ENCODE data around the gene CST9. TPM values are rescaled to one million over a fixed set of nuclear protein-coding genes. Genes with fewer than 3 reads are reported as not detected.

CST9 gene
- total RNA-seq, 6 experiments from 2014 or later, result not detected

- DNase-seq, result no peak
- no peaks in the 10 kb centered on the region for H3K4me1 Mint-ChIP-seq (ENCODE audit: low read depth)
- H3K27ac Mint-ChIP-seq, result no peak overlapping the region
- no peak for TF ChIP-seq CTCF (IDR thresholded peaks at IDR 0.05)
- H3K9me3 Mint-ChIP-seq, result no peaks in the 10 kb centered on the region
- H3K27me3 Mint-ChIP-seq (ENCODE audit: insufficient read depth), result peaks cover 36% of the 10 kb centered on the region
- H3K4me3 Mint-ChIP-seq, result no peak overlapping the region
- H3K36me3 Mint-ChIP-seq (ENCODE audit: low read depth), result no peaks in the 10 kb centered on the region
Observed at GRCh38 chr20:23613676-23614075, 8.0 kb upstream of the CST9 start.

- no peaks in the 10 kb centered on the region for H3K4me1 Mint-ChIP-seq (ENCODE audit: low read depth)
- TF ChIP-seq CTCF (IDR thresholded peaks at IDR 0.05), result no peak
- DNase-seq, result no peak
- H3K36me3 Mint-ChIP-seq (ENCODE audit: low read depth), result no peaks in the 10 kb centered on the region
- no peak overlapping the region for H3K27ac Mint-ChIP-seq
- H3K4me3 Mint-ChIP-seq, result no peak overlapping the region
- no peaks in the 10 kb centered on the region for H3K9me3 Mint-ChIP-seq
- peaks cover 32% of the 10 kb centered on the region for H3K27me3 Mint-ChIP-seq (ENCODE audit: insufficient read depth)
Observed at GRCh38 chr20:23612396-23612795, 6.7 kb upstream of the CST9 start.

- no peak overlapping the region for H3K4me3 Mint-ChIP-seq
- no peaks in the 10 kb centered on the region for H3K36me3 Mint-ChIP-seq (ENCODE audit: low read depth)
- peaks cover 30% of the 10 kb centered on the region for H3K27me3 Mint-ChIP-seq (ENCODE audit: insufficient read depth)
- TF ChIP-seq CTCF (IDR thresholded peaks at IDR 0.05), result no peak
- H3K4me1 Mint-ChIP-seq (ENCODE audit: low read depth), result peaks cover 9% of the 10 kb centered on the region
- no peak for DNase-seq
- H3K9me3 Mint-ChIP-seq, result no peaks in the 10 kb centered on the region
- H3K27ac Mint-ChIP-seq, result no peak overlapping the region
Observed at GRCh38 chr20:23609486-23610109, 3.9 kb upstream of the CST9 start.

- Mint-ChIP-seq H3K9me3 (no peaks in the 10 kb centered on the region), H3K36me3 (ENCODE audit: low read depth) (no peaks in the 10 kb centered on the region), H3K27ac (no peak overlapping the region), H3K4me3 (no peak overlapping the region), H3K4me1 (ENCODE audit: low read depth) (peaks cover 9% of the 10 kb centered on the region), H3K27me3 (ENCODE audit: insufficient read depth) (peaks cover 39% of the 10 kb centered on the region)
- DNase-seq, result no peak
- TF ChIP-seq CTCF (IDR thresholded peaks at IDR 0.05), result no peak
Observed at GRCh38 chr20:23608251-23608846, 2.6 kb upstream of the CST9 start.

- H3K27me3 Mint-ChIP-seq (ENCODE audit: insufficient read depth), result peaks cover 39% of the 10 kb centered on the region
- H3K4me1 Mint-ChIP-seq (ENCODE audit: low read depth), result peaks cover 9% of the 10 kb centered on the region
- H3K27ac Mint-ChIP-seq, result no peak overlapping the region
- no peaks in the 10 kb centered on the region for H3K36me3 Mint-ChIP-seq (ENCODE audit: low read depth)
- H3K9me3 Mint-ChIP-seq, result no peaks in the 10 kb centered on the region
- no peak for DNase-seq
- no peak overlapping the region for H3K4me3 Mint-ChIP-seq
- no peak for TF ChIP-seq CTCF (IDR thresholded peaks at IDR 0.05)
Observed at GRCh38 chr20:23607497-23608245, 2.0 kb upstream of the CST9 start.

Measured in HFFc6 (cell line).